GM21367 (cell line): ENCODE data around the gene RBM38.

Source experiments
- ATAC-seq: cut with Tn5 transposase; IDR thresholded peaks from one replicate; pipeline ENCODE4 v1.9.1; 2021; ENCODE audit not compliant: unreplicated experiment

The RBM38 gene

GRCh38 chr20:57433657-57434389 lies 42.6 kb downstream of the RBM38 start:
- no peak for ATAC-seq

- ATAC-seq = no peak
Observed at GRCh38 chr20:57434390-57434700, 43.1 kb downstream of the RBM38 start.

- no peak for ATAC-seq
Observed at GRCh38 chr20:57435105-57435497, 43.9 kb downstream of the RBM38 start.

- no peak for ATAC-seq
Observed at GRCh38 chr20:57435498-57436222, 44.5 kb downstream of the RBM38 start.

- ATAC-seq = no peak
Observed at GRCh38 chr20:57436223-57436545, 45.0 kb downstream of the RBM38 start.

- no peak for ATAC-seq
Observed at GRCh38 chr20:57437267-57437666, 46.1 kb downstream of the RBM38 start.

GRCh38 chr20:57437672-57438330 lies 46.6 kb downstream of the RBM38 start:
- no peak for ATAC-seq

GRCh38 chr20:57438552-57438951 lies 47.4 kb downstream of the RBM38 start:
- no peak for ATAC-seq

GRCh38 chr20:57439432-57439831 lies 48.2 kb downstream of the RBM38 start:
- no peak for ATAC-seq

GRCh38 chr20:57439993-57440392 lies 48.8 kb downstream of the RBM38 start:
- ATAC-seq = no peak

GRCh38 chr20:57440678-57441509 lies 49.7 kb downstream of the RBM38 start:
- ATAC-seq = no peak

GRCh38 chr20:57441510-57442154 lies 50.4 kb downstream of the RBM38 start:
- ATAC-seq = no peak

- ATAC-seq = no peak
Observed at GRCh38 chr20:57442158-57442887, 51.1 kb downstream of the RBM38 start.

GRCh38 chr20:57442888-57443239 lies 51.7 kb downstream of the RBM38 start:
- ATAC-seq = no peak

GRCh38 chr20:57443349-57444265 lies 52.4 kb downstream of the RBM38 start:
- ATAC-seq = no peak

- no peak for ATAC-seq
Observed at GRCh38 chr20:57444394-57445048, 53.3 kb downstream of the RBM38 start.

GRCh38 chr20:57445298-57445697 lies 54.1 kb downstream of the RBM38 start:
- no peak for ATAC-seq

- no peak for ATAC-seq
Observed at GRCh38 chr20:57445774-57446173, 54.6 kb downstream of the RBM38 start.
